Adrenal gland (tissue), 12 donors: ENCODE measurements around the gene LYRM4. TPM values are rescaled to one million over a fixed set of nuclear protein-coding genes. Genes with fewer than 3 reads are reported as not detected.

Experiments
- DNase-seq, 7 donors: peaks; one replicate each; pipeline ENCODE4 v3.0.0-alpha.2; 2019 to 2020
- H3K27ac ChIP-seq, 5 donors: fragments of 200-600 bp; sonication (generic) in 4 of 5; 1 replicate in 3 of 5; 2 replicates in 2 of 5; pipeline versions ENCODE4 v1.5.1 to v1.8.0; 2016 to 2020; ENCODE audit warnings: mild to moderate bottlenecking in 1 of 5
- H3K27me3 ChIP-seq: fragments of 200-600 bp; 2 replicates; pipeline ENCODE4 v1.8.0; 2021
- H3K36me3 ChIP-seq, 2 donors: fragments of 200-600 bp; replicated peaks in 1 of 2; 1 replicate in 1 of 2; 2 replicates in 1 of 2; pipeline versions ENCODE4 v1.5.1 to v1.8.0; 2018 to 2022
- H3K4me1 ChIP-seq, 2 donors: fragments of 200-600 bp; replicated peaks in 1 of 2; 1 replicate in 1 of 2; 2 replicates in 1 of 2; pipeline versions ENCODE4 v1.5.1 to v1.8.0; 2018 to 2021
- H3K4me3 ChIP-seq, 4 donors: fragments of 200-600 bp; sonication (generic) in 3 of 4; one replicate each; pipeline ENCODE4 v1.5.1; 2016 to 2018
- H3K9me3 ChIP-seq, 3 donors: fragments of 200-600 bp; sonication (generic) in 1 of 3; replicated peaks in 1 of 3; 1 replicate in 2 of 3; 2 replicates in 1 of 3; pipeline versions ENCODE4 v1.5.1 to v1.8.0; 2016 to 2021
- POLR2A ChIP-seq, 2 donors: fragments of 450-650 bp; IDR thresholded peaks; one replicate each; pipeline ENCODE4 v1.6.1; 2017; ENCODE audit warnings: antibody characterized with exemption in 2 of 2, mild to moderate bottlenecking in 2 of 2, moderate library complexity in 1 of 2
- WGBS, 4 donors: extraction: QIAGEN DNeasy Blood & Tissue Kit in 2 of 4; methylation state at CpG; one replicate each; pipeline versions ENCODE4 v1.1.5 to v1.1.7; 2013 to 2017; 5-methylcytosine and 5-hydroxymethylcytosine counted together
- intact Hi-C, 2 donors: fragments of 100-400 bp; cut with DNase I; formaldehyde crosslinking; loops; one replicate each; pipeline versions ENCODE4 v1.14.1 to v1.15.0; 2022 to 2023
- polyA plus RNA-seq, 3 donors: library from polyadenylated mRNA; stranded (reverse); fragments of 200-250 nt in 2 of 3; fragments of 350-450 nt in 1 of 3; fragmentation: Illumina TruSeq in 1 of 3; extraction: RNeasy Lipid Tissue Mini Kit (QIAGEN cat#74804) in 1 of 3; gene quantifications; one replicate each; pipeline ENCODE4 v1.2.3, GENCODE V29; 2013 to 2014
- total RNA-seq, 9 donors: library from RNA; depleted of rRNA in 4 of 9; stranded (reverse); fragments of >200 nt in 4 of 9; fragments of 120-200 nt in 1 of 9; fragmentation: NEBNext Ultra II Directional in 1 of 9; extraction: Animal tissue kit (Norgen Biotek cat#: 25700) in 1 of 9; gene quantifications; one replicate each; pipeline versions ENCODE4 v1.1.0 to v1.2.4, GENCODE V29; 2013 to 2023
- TF ChIP-seq, protein P1 (sequence below), 6 experiments: fragments of 450-650 bp in 4 of 6; fragments of 200-600 bp in 2 of 6; sonication (generic) in 1 of 6; IDR thresholded peaks; 1 replicate in 5 of 6; 2 replicates in 1 of 6; pipeline versions ENCODE4 v1.5.1 to v1.8.0; 2016 to 2021; ENCODE audit warnings: antibody characterized with exemption in 6 of 6, mild to moderate bottlenecking in 2 of 6, moderate library complexity in 1 of 6
- donor health status: healthy with polysubstance abuse.
- donor health status: Bipolar disorder and iron deficiency.
- donor health status: DM: yes; HTN: yes; CAD: no.
- donor health status: DM: no; HTN: no; CAD: no.
- donor health status: DM: no; HTN: no; CAD: no.
- donor health status: DM: yes; HTN: yes; CAD: no.

LYRM4 gene
- total and polyA plus RNA-seq, 12 donors, result 16.1 to 65.1 (median 29.9) TPM

DNA sequence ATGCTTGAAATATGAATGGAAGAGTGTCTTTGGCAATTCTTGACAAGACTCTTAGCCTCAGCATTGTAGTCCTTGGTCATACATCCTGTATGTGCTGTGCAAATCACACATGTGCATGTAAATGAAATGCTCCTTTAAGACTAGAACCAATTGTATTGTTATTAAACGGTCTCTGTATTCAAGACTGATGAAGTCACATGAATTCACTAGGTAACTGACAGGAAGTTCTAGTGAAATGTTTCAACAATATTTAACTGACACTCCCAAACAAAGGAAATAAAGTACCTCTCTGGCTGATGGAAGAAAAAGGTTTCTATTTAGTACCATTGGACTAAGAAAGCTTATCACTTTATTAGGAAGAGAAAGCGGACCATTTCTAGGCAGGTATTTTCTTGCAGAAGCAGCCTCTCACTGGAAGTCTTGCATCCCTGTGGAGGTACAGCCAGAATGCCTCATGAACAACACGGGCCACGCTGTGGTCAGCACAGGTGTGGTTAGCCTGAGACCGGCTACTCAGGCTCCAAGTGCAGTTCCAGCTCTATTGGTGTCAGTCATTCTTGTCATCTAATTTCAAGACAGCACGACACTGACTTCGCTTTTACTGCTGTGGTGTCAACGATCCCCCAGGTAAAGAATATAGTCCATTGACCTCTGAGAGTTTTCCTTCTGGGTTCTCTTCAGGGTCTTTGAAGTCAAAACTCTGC, 158.3 kb downstream of the LYRM4 start:
- DNase-seq, result no peak
- intact Hi-C loops, result no loop called here
- no peak overlapping the region for H3K4me3 ChIP-seq
- TF ChIP-seq, protein P1, sequence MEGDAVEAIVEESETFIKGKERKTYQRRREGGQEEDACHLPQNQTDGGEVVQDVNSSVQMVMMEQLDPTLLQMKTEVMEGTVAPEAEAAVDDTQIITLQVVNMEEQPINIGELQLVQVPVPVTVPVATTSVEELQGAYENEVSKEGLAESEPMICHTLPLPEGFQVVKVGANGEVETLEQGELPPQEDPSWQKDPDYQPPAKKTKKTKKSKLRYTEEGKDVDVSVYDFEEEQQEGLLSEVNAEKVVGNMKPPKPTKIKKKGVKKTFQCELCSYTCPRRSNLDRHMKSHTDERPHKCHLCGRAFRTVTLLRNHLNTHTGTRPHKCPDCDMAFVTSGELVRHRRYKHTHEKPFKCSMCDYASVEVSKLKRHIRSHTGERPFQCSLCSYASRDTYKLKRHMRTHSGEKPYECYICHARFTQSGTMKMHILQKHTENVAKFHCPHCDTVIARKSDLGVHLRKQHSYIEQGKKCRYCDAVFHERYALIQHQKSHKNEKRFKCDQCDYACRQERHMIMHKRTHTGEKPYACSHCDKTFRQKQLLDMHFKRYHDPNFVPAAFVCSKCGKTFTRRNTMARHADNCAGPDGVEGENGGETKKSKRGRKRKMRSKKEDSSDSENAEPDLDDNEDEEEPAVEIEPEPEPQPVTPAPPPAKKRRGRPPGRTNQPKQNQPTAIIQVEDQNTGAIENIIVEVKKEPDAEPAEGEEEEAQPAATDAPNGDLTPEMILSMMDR (IDR thresholded peaks at IDR 0.05), result no peak
- TF ChIP-seq POLR2A (IDR thresholded peaks at IDR 0.05), result no peak
- no peaks in the 10 kb centered on the region for H3K36me3 ChIP-seq
- 86 to 94% (median 90%) methylated on average over 8 of the region's 8 CpGs for WGBS, 4 donors
- no peaks in the 10 kb centered on the region for H3K9me3 ChIP-seq
- H3K27me3 ChIP-seq, result no peaks in the 10 kb centered on the region
- peak overlapping the region in 2 of 5 donors; percentile 45 to 73 for H3K27ac ChIP-seq
- H3K4me1 ChIP-seq, result no peaks in the 10 kb centered on the region

DNA sequence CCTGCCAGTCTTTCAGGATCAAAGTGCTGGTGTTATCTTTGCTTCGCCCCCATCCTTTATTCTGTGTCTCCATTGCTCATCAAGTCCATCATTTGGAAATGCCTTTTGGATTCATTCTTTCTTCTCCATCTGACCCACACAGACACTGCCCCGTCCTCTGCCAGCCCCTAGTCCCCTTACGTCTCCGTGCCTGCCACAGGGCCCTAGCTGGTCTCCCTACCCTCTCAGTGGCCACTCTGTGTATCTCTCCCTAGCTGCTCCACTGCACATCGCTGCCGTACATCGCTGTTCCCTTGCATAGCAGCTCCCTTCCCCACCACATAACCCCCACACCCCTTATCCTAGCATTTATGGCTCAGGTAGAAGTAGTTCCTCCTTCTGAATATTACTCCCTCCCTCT, 159.9 kb downstream of the LYRM4 start:
- no peak for TF ChIP-seq POLR2A (IDR thresholded peaks at IDR 0.05)
- TF ChIP-seq, protein P1 (IDR thresholded peaks at IDR 0.05), result no peak
- no peak overlapping the region for H3K4me3 ChIP-seq
- H3K27me3 ChIP-seq, result no peaks in the 10 kb centered on the region
- H3K36me3 ChIP-seq, result no peaks in the 10 kb centered on the region
- H3K4me1 ChIP-seq, result no peaks in the 10 kb centered on the region
- WGBS, 4 donors, result 93 to 99% (median 96%) methylated on average over 7 of the region's 7 CpGs
- intact Hi-C loops, result no loop called here
- peak in 1 of 7 donors; percentile 1 for DNase-seq
- no peak overlapping the region for H3K27ac ChIP-seq
- H3K9me3 ChIP-seq, result no peaks in the 10 kb centered on the region

DNA sequence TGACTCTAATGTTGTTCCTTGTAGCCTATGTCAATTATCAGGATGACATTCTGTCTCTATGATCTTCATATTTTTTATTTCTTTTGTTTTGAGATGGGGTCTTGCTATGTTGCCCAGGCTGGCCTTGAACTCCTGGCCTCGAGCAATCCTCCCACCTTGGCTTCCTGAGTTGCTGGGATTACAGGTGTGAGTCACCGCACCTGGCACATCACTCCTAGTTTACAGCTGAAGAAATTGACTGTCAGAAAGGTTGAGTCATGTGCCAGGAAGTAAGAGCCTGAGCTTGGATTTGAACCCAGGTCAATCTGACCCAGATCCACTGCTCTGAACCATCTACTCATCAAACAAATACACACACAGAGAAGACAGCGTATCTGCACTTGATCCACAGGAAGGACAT, 161.2 kb downstream of the LYRM4 start:
- no peaks in the 10 kb centered on the region for H3K9me3 ChIP-seq
- H3K27me3 ChIP-seq, result no peaks in the 10 kb centered on the region
- intact Hi-C loops, result no loop called here
- no peak for TF ChIP-seq POLR2A (IDR thresholded peaks at IDR 0.05)
- H3K4me1 ChIP-seq, result no peaks in the 10 kb centered on the region
- H3K4me3 ChIP-seq, result no peak overlapping the region
- WGBS, 4 donors, result 69 to 97% (median 91%) methylated on average over 3 of the region's 3 CpGs
- H3K36me3 ChIP-seq, result no peaks in the 10 kb centered on the region
- DNase-seq, result no peak
- H3K27ac ChIP-seq, result no peak overlapping the region

DNA sequence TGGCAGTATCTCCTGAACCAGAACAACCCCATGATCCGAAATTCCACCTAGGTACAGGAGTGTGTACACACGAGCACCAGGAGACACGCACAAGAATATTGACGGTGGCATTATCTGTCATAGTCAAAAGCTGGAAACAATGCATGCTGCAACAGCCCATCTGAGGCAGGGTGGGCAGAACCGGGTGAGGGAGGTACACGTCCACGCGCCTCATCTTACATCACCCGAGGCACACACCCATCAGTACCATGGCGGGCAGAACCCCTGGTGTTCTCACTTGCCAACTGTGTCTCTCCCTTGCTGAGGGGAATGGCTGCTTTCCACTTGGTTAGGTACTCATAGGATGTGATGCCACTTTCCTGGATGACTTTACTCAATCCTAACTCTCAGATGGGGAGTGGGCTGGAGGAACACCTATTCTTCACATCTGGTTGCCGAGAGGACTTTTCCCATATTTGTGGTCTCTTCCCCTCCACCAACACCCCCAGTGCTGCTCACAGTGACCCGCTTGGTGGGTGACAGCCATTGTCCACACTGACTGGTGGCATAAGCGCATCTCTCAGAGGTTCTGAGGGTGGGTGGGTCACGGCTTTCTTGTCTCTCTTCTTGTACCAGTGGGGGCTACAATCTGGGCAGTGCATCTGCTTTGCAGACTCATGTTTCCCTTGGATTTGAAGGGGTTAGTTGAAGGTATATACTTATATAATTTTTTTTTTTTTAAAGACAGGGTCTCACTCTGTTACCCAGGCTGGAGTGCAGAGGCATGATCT, 162.1 kb downstream of the LYRM4 start:
- DNase-seq, result peak in 1 of 7 donors; percentile 4
- 91 to 96% (median 93%) methylated on average over 11 to 14 of the region's 14 CpGs for WGBS, 4 donors
- intact Hi-C loops, result no loop called here

More for the DNA sequence above, 162.1 kb downstream of the LYRM4 start:
- H3K9me3 ChIP-seq, result no peaks in the 10 kb centered on the region
- H3K27me3 ChIP-seq, result no peaks in the 10 kb centered on the region
- TF ChIP-seq, protein P1 (IDR thresholded peaks at IDR 0.05), result no peak
- TF ChIP-seq POLR2A (IDR thresholded peaks at IDR 0.05), result no peak
- H3K27ac ChIP-seq, result no peak overlapping the region
- H3K4me3 ChIP-seq, result no peak overlapping the region
- no peaks in the 10 kb centered on the region for H3K36me3 ChIP-seq
- H3K4me1 ChIP-seq, result no peaks in the 10 kb centered on the region
